ENCODE measurements around the gene TMC6. TPM values are rescaled to one million over a fixed set of nuclear protein-coding genes. Genes with fewer than 3 reads are reported as not detected.

TMC6 gene
- total RNA-seq, 1 donor from 2014 or later, result 61.7 TPM

DNA sequence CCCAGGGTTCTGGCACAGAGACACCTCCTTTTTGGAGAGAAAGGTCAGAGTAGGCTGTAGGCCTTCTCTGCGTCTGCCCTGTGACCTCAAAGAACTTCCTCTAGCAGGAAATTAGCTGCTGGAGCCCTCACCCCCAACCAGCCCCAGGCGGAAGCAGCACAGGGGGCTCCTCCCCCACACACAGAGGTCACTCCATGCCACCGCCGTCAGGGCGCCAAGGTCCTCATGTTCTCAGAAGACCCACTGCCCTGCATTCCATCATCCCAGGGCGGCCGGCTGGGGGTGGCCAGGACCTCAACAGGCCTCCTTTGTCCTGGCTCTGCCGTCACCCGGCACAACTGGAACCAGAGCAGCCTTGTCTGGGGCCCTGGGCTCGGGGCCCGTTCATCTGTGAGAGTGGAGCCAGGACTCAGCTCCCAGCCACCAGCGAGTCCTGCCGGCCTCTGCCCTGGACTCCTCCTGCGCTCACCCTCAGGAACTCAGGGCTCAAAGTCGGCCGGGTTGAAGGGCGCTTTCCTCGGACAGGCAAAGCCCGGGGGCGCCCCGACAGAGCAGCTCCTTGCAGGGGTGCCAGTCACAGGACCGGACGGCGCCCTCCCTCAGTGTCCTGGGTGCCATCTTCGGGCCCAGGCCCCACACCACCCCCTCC lies 1.2 kb downstream of the TMC6 start:
- Histone ChIP-seq H3K79me2 (ENCODE audit: insufficient read depth, low read length) (no peaks in the 10 kb centered on the region), H3K27ac (ENCODE audit: low read depth, low read length) (no peak overlapping the region), H3K36me3 (ENCODE audit: insufficient read depth, low read length) (no peaks in the 10 kb centered on the region), H2AFZ (ENCODE audit: low read depth, low read length) (peak overlapping the region; percentile 41), H3K9me3 (ENCODE audit: insufficient read depth, low read depth, low read length) (no peaks in the 10 kb centered on the region), H3K4me3 (ENCODE audit: insufficient read depth, low read depth, low read length) (peak overlapping the region; percentile 10), H3K9ac (ENCODE audit: low read length) (no peak overlapping the region), H3K27me3 (ENCODE audit: insufficient read depth, low read length) (peaks cover 12% of the 10 kb centered on the region), H4K20me1 (ENCODE audit: insufficient read depth, low read length) (no peaks in the 10 kb centered on the region), H3K4me1 (ENCODE audit: insufficient read depth, low read length) (peaks cover 11% of the 10 kb centered on the region), H3K4me2 (ENCODE audit: low read length) (peak overlapping the region; percentile 84)
- H3K4me3 Mint-ChIP-seq (ENCODE audit: unreplicated experiment), result peak overlapping the region; percentile 86
- no peak for TF ChIP-seq EZH2 (IDR thresholded peaks at IDR 0.05; ENCODE audit: insufficient read depth, low read length)
- no peaks in the 10 kb centered on the region for H3K9me3 Mint-ChIP-seq (ENCODE audit: unreplicated experiment)
- H3K27ac Mint-ChIP-seq (ENCODE audit: unreplicated experiment), result no peak overlapping the region
- peaks cover 5% of the 10 kb centered on the region for H3K27me3 Mint-ChIP-seq (ENCODE audit: low read depth, unreplicated experiment)
- no peak for DNase-seq (ENCODE audit: low read depth)
- peaks cover 4% of the 10 kb centered on the region for H3K36me3 Mint-ChIP-seq (ENCODE audit: low read depth, unreplicated experiment)
- H3K4me1 Mint-ChIP-seq (ENCODE audit: low read depth, unreplicated experiment), result peaks cover 2% of the 10 kb centered on the region
- no peak for FAIRE-seq

DNA sequence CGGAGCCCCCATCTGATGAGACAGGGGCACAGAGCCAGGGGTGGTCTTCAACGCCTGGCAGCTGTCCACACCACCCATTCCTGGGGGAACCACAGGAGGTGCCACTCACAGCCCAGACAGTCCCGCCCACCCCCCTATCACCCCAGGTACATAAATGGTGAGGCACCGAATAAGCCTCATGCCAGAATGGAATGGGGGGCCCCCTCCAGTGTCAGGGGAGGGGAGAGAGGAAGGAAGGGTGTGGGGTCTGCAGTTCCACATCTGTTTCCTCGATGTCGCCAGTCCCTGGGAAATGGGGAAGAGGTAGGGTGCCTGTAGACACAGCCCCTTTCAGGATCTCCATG lies 1.7 kb downstream of the TMC6 start:
- DNase-seq (ENCODE audit: low read depth) (no peak), FAIRE-seq (no peak)
- Histone ChIP-seq H2AFZ (ENCODE audit: low read depth, low read length) (no peak overlapping the region), H3K4me3 (ENCODE audit: insufficient read depth, low read depth, low read length) (no peak overlapping the region), H3K9me3 (ENCODE audit: insufficient read depth, low read depth, low read length) (no peaks in the 10 kb centered on the region), H3K9ac (ENCODE audit: low read length) (no peak overlapping the region), H3K36me3 (ENCODE audit: insufficient read depth, low read length) (no peaks in the 10 kb centered on the region), H4K20me1 (ENCODE audit: insufficient read depth, low read length) (no peaks in the 10 kb centered on the region), H3K4me2 (ENCODE audit: low read length) (no peak overlapping the region), H3K79me2 (ENCODE audit: insufficient read depth, low read length) (no peaks in the 10 kb centered on the region), H3K27ac (ENCODE audit: low read depth, low read length) (no peak overlapping the region), H3K27me3 (ENCODE audit: insufficient read depth, low read length) (peaks cover 12% of the 10 kb centered on the region), H3K4me1 (ENCODE audit: insufficient read depth, low read length) (peaks cover 11% of the 10 kb centered on the region)
- H3K4me3 Mint-ChIP-seq (ENCODE audit: unreplicated experiment), result peak overlapping the region; percentile 86
- H3K4me1 Mint-ChIP-seq (ENCODE audit: low read depth, unreplicated experiment), result peaks cover 2% of the 10 kb centered on the region
- TF ChIP-seq EZH2 (IDR thresholded peaks at IDR 0.05; ENCODE audit: insufficient read depth, low read length), result no peak
- TF ChIP-seq, protein P1, sequence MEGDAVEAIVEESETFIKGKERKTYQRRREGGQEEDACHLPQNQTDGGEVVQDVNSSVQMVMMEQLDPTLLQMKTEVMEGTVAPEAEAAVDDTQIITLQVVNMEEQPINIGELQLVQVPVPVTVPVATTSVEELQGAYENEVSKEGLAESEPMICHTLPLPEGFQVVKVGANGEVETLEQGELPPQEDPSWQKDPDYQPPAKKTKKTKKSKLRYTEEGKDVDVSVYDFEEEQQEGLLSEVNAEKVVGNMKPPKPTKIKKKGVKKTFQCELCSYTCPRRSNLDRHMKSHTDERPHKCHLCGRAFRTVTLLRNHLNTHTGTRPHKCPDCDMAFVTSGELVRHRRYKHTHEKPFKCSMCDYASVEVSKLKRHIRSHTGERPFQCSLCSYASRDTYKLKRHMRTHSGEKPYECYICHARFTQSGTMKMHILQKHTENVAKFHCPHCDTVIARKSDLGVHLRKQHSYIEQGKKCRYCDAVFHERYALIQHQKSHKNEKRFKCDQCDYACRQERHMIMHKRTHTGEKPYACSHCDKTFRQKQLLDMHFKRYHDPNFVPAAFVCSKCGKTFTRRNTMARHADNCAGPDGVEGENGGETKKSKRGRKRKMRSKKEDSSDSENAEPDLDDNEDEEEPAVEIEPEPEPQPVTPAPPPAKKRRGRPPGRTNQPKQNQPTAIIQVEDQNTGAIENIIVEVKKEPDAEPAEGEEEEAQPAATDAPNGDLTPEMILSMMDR (IDR thresholded peaks at IDR 0.05; ENCODE audit: insufficient read depth, low read depth, low read length), result no peak
- H3K27ac Mint-ChIP-seq (ENCODE audit: unreplicated experiment), result no peak overlapping the region
- H3K9me3 Mint-ChIP-seq (ENCODE audit: unreplicated experiment), result no peaks in the 10 kb centered on the region
- H3K36me3 Mint-ChIP-seq (ENCODE audit: low read depth, unreplicated experiment), result peaks cover 4% of the 10 kb centered on the region
- H3K27me3 Mint-ChIP-seq (ENCODE audit: low read depth, unreplicated experiment), result peaks cover 5% of the 10 kb centered on the region

DNA sequence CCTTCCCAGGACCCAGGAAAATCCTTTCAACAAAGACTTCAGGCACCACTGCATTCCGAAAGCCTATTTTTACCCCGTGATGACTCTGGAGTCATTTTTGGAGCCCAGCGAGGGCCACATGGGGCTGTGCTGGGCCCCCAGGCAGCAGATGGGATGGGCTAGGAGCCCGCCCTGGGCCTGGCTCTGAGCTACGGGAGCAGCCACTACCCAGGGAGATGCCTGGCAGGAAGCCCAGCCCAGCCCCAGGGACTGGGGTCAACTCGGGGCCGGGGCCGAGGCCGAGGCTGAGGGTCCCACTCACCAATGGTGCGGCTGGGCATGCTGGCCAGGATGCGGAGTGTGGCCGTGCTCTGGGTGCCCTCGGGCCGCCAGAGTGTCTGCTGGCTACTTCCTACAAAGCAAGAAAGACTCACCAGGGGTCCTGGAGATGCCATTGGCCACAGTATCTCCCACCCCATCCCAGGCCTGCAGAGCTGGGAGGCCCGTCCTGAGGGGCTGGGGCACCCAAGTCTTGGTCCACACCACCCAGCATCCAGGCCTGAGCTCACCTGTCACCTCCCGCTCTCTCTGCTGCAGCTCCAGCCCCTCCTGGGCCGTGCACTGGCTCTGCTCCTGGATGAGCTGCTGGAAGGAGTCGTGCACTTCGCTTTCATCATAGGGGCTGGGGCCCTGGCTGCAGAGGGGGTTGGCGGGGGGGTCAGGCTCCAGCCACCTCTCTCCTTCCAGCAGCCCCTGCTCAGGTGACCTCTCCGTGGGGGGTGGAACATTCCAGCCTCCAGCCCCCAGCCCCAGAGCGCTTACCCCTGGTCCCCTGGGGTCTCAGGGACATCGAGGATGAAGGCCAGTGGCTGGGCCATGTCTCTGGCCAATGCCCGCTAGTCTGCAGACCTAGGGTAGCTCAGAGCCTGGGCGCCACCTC lies 2.3 kb downstream of the TMC6 start:
- H3K36me3 Mint-ChIP-seq (ENCODE audit: low read depth, unreplicated experiment), result peaks cover 4% of the 10 kb centered on the region

More for the DNA sequence above, 2.3 kb downstream of the TMC6 start:
- Histone ChIP-seq H3K9ac (ENCODE audit: low read length) (no peak overlapping the region), H3K36me3 (ENCODE audit: insufficient read depth, low read length) (no peaks in the 10 kb centered on the region), H2AFZ (ENCODE audit: low read depth, low read length) (no peak overlapping the region), H3K4me2 (ENCODE audit: low read length) (no peak overlapping the region), H3K9me3 (ENCODE audit: insufficient read depth, low read depth, low read length) (no peaks in the 10 kb centered on the region), H4K20me1 (ENCODE audit: insufficient read depth, low read length) (no peaks in the 10 kb centered on the region), H3K27ac (ENCODE audit: low read depth, low read length) (no peak overlapping the region), H3K27me3 (ENCODE audit: insufficient read depth, low read length) (peaks cover 9% of the 10 kb centered on the region), H3K4me1 (ENCODE audit: insufficient read depth, low read length) (peaks cover 11% of the 10 kb centered on the region), H3K4me3 (ENCODE audit: insufficient read depth, low read depth, low read length) (no peak overlapping the region), H3K79me2 (ENCODE audit: insufficient read depth, low read length) (no peaks in the 10 kb centered on the region)
- Mint-ChIP-seq H3K4me3 (ENCODE audit: unreplicated experiment) (no peak overlapping the region), H3K4me1 (ENCODE audit: low read depth, unreplicated experiment) (peaks cover 2% of the 10 kb centered on the region), H3K27ac (ENCODE audit: unreplicated experiment) (no peak overlapping the region), H3K27me3 (ENCODE audit: low read depth, unreplicated experiment) (peaks cover 5% of the 10 kb centered on the region), H3K9me3 (ENCODE audit: unreplicated experiment) (no peaks in the 10 kb centered on the region)
- FAIRE-seq (no peak), DNase-seq (ENCODE audit: low read depth) (no peak)
- TF ChIP-seq, protein P1 (IDR thresholded peaks at IDR 0.05; ENCODE audit: insufficient read depth, low read depth, low read length), result no peak
- TF ChIP-seq EZH2 (IDR thresholded peaks at IDR 0.05; ENCODE audit: insufficient read depth, low read length), result no peak

All from astrocyte (in vitro differentiated cells and primary cell).